PC-3 (cell line): Measurements from ENCODE around the gene THUMPD2. TPM values are rescaled to one million over a fixed set of nuclear protein-coding genes. Genes with fewer than 3 reads are reported as not detected.

ENCODE experiments used
- ATAC-seq: fragments of 200-7000 bp; cut with Tn5 transposase; 2 replicates; pipeline ENCODE4 v1.9.1; 2020; ENCODE audit warnings: mild to moderate bottlenecking, moderate library complexity
- BruUV-seq: library from RNA; stranded (reverse); fragments of 400-500 nt; replicated peaks from 2 replicates; lab custom pipeline; 2021; lab: Mats Ljungman, UMichigan
- CTCF ChIA-PET: fragments of 300-600 bp; sonication (Branson Sonifier 250); formaldehyde crosslinking; loops from one replicate; lab custom pipeline; 2022; ENCODE audit warnings: antibody characterized with exemption; lab: Charles Lee
- POLR2A ChIA-PET: fragments of 300-600 bp; sonication (Branson Sonifier 250); formaldehyde crosslinking; loops from one replicate; lab custom pipeline; 2022; ENCODE audit warnings: antibody characterized with exemption; ENCODE audit not compliant: unreplicated experiment; lab: Charles Lee
- DNase-seq: peaks from one replicate; pipeline ENCODE4 v3.0.0-alpha.2; 2015
- H2AFZ ChIP-seq: fragments of 300-600 bp; sonication (generic); 2 replicates; pipeline ENCODE4 v1.6.0; 2016; ENCODE audit warnings: antibody characterized with exemption, low read length
- H3F3A ChIP-seq: fragments of 300-600 bp; sonication (generic); one replicate; pipeline ENCODE4 v1.6.0; 2017; ENCODE audit warnings: antibody characterized with exemption, low read length, control low read depth, mild to moderate bottlenecking; ENCODE audit not compliant: unreplicated experiment
- H3K27ac ChIP-seq: fragments of 300-600 bp; sonication (generic); 2 replicates; pipeline ENCODE4 v1.5.1; 2016; ENCODE audit warnings: mild to moderate bottlenecking, low read length
- H3K27me3 ChIP-seq: fragments of 300-600 bp; sonication (generic); 2 replicates; pipeline ENCODE4 v1.6.1; 2016; ENCODE audit warnings: low read length, mixed read lengths
- H3K36me3 ChIP-seq: fragments of 300-600 bp; sonication (generic); 2 replicates; pipeline ENCODE4 v1.6.1; 2016; ENCODE audit warnings: low read depth, mixed run types, low read length, mixed read lengths
- H3K4me1 ChIP-seq: fragments of 300-600 bp; sonication (generic); 2 replicates; pipeline ENCODE4 v1.5.1; 2016; ENCODE audit warnings: low read length; ENCODE audit not compliant: insufficient read depth
- H3K4me2 ChIP-seq: fragments of 300-600 bp; sonication (generic); 2 replicates; pipeline ENCODE4 v1.6.0; 2016; ENCODE audit warnings: low read length
- H3K4me3 ChIP-seq: fragments of 300-600 bp; sonication (generic); 2 replicates; pipeline ENCODE4 v1.5.1; 2016; ENCODE audit warnings: mild to moderate bottlenecking, low read length, mixed read lengths
- H3K79me2 ChIP-seq: fragments of 300-600 bp; sonication (generic); 2 replicates; pipeline ENCODE4 v1.6.1; 2017; ENCODE audit warnings: low read length, mixed read lengths
- H3K9ac ChIP-seq: fragments of 300-600 bp; sonication (generic); 2 replicates; pipeline ENCODE4 v1.6.0; 2016; ENCODE audit warnings: mild to moderate bottlenecking, low read length
- H3K9me2 ChIP-seq: fragments of 300-600 bp; sonication (generic); replicated peaks from 2 replicates; pipeline ENCODE4 v1.6.1; 2016; ENCODE audit warnings: mixed run types, low read length, mixed read lengths
- H3K9me3 ChIP-seq: fragments of 300-600 bp; sonication (generic); 2 replicates; pipeline ENCODE4 v1.6.1; 2016; ENCODE audit warnings: low read length, mixed read lengths
- H4K20me1 ChIP-seq: fragments of 300-600 bp; sonication (generic); 2 replicates; pipeline ENCODE4 v1.6.1; 2016; ENCODE audit warnings: low read length, mixed read lengths
- CTCF ChIP-seq: fragments of 300-600 bp; sonication (generic); conservative IDR thresholded peaks from 2 replicates; pipeline ENCODE4 v1.5.1; 2017; ENCODE audit warnings: antibody characterized with exemption, low read depth, mild to moderate bottlenecking, low read length
- EZH2 ChIP-seq: fragments of 300-600 bp; sonication (generic); IDR thresholded peaks from one replicate; pipeline ENCODE4 v1.6.1; 2017; ENCODE audit warnings: antibody characterized with exemption, mild to moderate bottlenecking, low read length; ENCODE audit not compliant: unreplicated experiment
- EZH2phosphoT487 ChIP-seq: fragments of 300-600 bp; sonication (generic); IDR thresholded peaks from 2 replicates; pipeline ENCODE4 v1.6.1; 2018; ENCODE audit warnings: mild to moderate bottlenecking, antibody characterized with exemption, low read length, borderline replicate concordance
- intact Hi-C: fragments of 100-400 bp; cut with micrococcal nuclease; formaldehyde crosslinking; loops from 2 replicates; pipeline ENCODE4 v1.9.0; 2023
- total RNA-seq: library from RNA; depleted of rRNA; stranded (reverse); fragments of >200 nt; gene quantifications from 2 replicates; pipeline ENCODE4 v1.2.3, GENCODE V29; 2014

Gene THUMPD2
- total RNA-seq, 1 experiment from 2014 or later, result 10.2 TPM

DNA sequence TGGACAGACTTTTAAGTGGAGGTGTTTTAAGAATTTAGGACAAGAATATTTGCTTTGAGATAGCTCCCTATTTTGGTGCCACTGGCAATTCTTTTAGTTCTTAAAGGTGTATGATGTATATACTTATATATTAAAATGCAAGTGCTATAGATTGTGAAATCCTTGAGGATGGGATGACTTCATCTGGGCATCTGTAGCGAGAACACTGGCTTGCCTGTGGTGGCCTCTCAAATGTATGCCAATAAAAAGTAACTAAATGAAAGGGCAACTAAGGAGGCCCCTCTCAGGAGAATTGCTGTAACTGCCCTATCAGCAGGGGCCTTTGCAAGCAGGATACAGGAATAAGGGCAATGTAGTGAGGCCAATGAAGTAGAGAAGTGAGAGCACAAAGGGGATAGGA is 2.6 kb upstream of the THUMPD2 start:
- no peak for TF ChIP-seq CTCF
- TF ChIP-seq EZH2, result no peak
- TF ChIP-seq EZH2phosphoT487, result no peak
- H3F3A ChIP-seq, result no peaks in the 10 kb centered on the region
- intact Hi-C loops, result no loop called here
- no peak overlapping the region for H3K9ac ChIP-seq
- peaks cover 23% of the 10 kb centered on the region for H3K79me2 ChIP-seq
- no peak for DNase-seq
- no peak overlapping the region for H3K4me2 ChIP-seq
- peaks cover 27% of the 10 kb centered on the region for H3K4me1 ChIP-seq
- ChIA-PET POLR2A (no interaction called here), CTCF (no interaction called here)
- peaks cover 2% of the 10 kb centered on the region; the same call in 1 of the 2 replicates for H3K36me3 ChIP-seq
- H3K9me3 ChIP-seq, result no peaks in the 10 kb centered on the region
- no peak overlapping the region for H2AFZ ChIP-seq
- no TSS peak for BruUV-seq
- H3K4me3 ChIP-seq, result no peak overlapping the region
- no peak for ATAC-seq
- no peaks in the 10 kb centered on the region for H3K27me3 ChIP-seq
- H3K27ac ChIP-seq, result no peak overlapping the region
- H3K9me2 ChIP-seq, result no peaks in the 10 kb centered on the region
- H4K20me1 ChIP-seq, result no peaks in the 10 kb centered on the region

DNA sequence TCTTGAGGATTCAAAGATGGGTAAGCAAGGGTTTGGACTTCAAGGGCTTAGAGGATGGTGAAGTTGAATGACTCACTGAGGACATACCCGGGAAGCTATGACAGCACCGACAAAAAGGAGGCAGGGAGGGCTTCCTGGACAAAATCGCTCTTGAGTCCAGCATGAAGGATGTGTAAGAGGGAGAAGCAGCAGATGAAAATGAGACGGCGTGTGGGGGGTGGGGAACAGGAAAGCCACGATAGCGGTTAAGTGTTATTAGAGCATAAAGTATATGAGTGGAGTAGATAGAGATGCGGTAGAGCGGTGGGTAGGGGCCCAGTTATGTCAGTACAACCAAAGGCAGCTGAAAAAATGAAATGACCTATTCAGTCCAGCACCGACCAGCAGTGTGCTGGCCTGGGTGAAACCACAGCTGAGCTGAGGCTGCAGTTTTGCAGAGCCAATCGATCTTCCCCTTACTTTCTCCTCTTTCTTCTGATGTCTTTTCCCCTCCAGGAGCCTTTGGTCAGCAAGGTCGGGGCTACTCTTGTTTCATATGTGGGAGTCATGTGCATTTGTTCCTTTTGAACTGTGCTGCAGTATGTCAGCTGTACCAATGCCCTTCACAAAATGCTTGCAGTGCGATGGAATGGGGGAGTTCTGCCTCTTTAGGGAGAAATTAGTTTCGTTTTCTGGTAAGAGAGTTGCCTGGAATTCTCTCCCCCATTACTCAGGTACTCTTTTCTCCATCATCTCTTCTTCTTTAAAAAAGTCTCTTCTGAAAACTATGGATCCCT is 2.0 kb upstream of the THUMPD2 start:
- H3K9ac ChIP-seq, result no peak overlapping the region
- intact Hi-C loops, result no loop called here
- POLR2A ChIA-PET, result no interaction called here
- peaks cover 7% of the 10 kb centered on the region; the same call in 1 of the 2 replicates for H3K36me3 ChIP-seq
- H3F3A ChIP-seq, result no peaks in the 10 kb centered on the region
- CTCF ChIA-PET, result interaction anchor here (0.6 kb wide), 1 partner anchor 26 kb away, joined by 4 read pairs; no protein-coding TSS in a partner anchor
- H3K4me3 ChIP-seq, result no peak overlapping the region
- DNase-seq, result no peak
- H2AFZ ChIP-seq, result no peak overlapping the region
- H3K79me2 ChIP-seq, result peaks cover 30% of the 10 kb centered on the region
- no peak overlapping the region for H3K27ac ChIP-seq
- no peaks in the 10 kb centered on the region for H4K20me1 ChIP-seq
- ATAC-seq, result no peak
- H3K4me1 ChIP-seq, result peaks cover 29% of the 10 kb centered on the region
- H3K27me3 ChIP-seq, result no peaks in the 10 kb centered on the region
- no peaks in the 10 kb centered on the region for H3K9me2 ChIP-seq
- H3K4me2 ChIP-seq, result no peak overlapping the region
- no TSS peak for BruUV-seq
- no peaks in the 10 kb centered on the region for H3K9me3 ChIP-seq
- no peak for TF ChIP-seq EZH2
- TF ChIP-seq CTCF, result no peak

- POLR2A ChIA-PET, result no interaction called here
- no peaks in the 10 kb centered on the region for H3K9me3 ChIP-seq
- DNase-seq, result no peak
- no TSS peak for BruUV-seq
- H2AFZ ChIP-seq, result peak overlapping the region; percentile 90
- peaks cover 8% of the 10 kb centered on the region; the same call in 1 of the 2 replicates for H3K36me3 ChIP-seq
- no peak overlapping the region for H3K27ac ChIP-seq
- H3F3A ChIP-seq, result no peaks in the 10 kb centered on the region
- intact Hi-C loops, result no loop called here
- no peak for ATAC-seq
- H3K9ac ChIP-seq, result no peak overlapping the region
- H3K4me1 ChIP-seq, result peaks cover 29% of the 10 kb centered on the region
- TF ChIP-seq EZH2phosphoT487, result no peak
- TF ChIP-seq EZH2, result no peak
- no peak for TF ChIP-seq CTCF
- no peaks in the 10 kb centered on the region for H4K20me1 ChIP-seq
- H3K4me2 ChIP-seq, result 0 out of 2 replicates have a peak overlapping the region, but pooled peaks have one; percentile 88
- H3K79me2 ChIP-seq, result peaks cover 41% of the 10 kb centered on the region
- no peaks in the 10 kb centered on the region for H3K27me3 ChIP-seq
- CTCF ChIA-PET, result no interaction called here
- no peaks in the 10 kb centered on the region for H3K9me2 ChIP-seq
- H3K4me3 ChIP-seq, result no peak overlapping the region
Measured at GRCh38 chr2:39779927-39780326, 869 bp upstream of the THUMPD2 start.
